Peyer's patch (tissue), 4 donors: ENCODE data around the gene PCNT. TPM values are rescaled to one million over a fixed set of nuclear protein-coding genes. Genes with fewer than 3 reads are reported as not detected.
A peak's percentile ranks its signal among the peaks of the same experiment; 100 is the strongest.

Source experiments
- DNase-seq, 3 donors: peaks; one replicate each; pipeline ENCODE4 v3.0.0-alpha.2; 2017 to 2019
- H3K27ac ChIP-seq, 4 donors: fragments of 200-600 bp; sonication (generic); one replicate each; pipeline ENCODE4 v1.5.1; 2016 to 2019
- H3K27me3 ChIP-seq, 2 donors: fragments of 200-600 bp; sonication (generic); one replicate each; pipeline ENCODE4 v1.5.1; 2019
- H3K36me3 ChIP-seq, 3 donors: fragments of 200-600 bp; sonication (generic); one replicate each; pipeline ENCODE4 v1.5.1; 2016 to 2019
- H3K4me1 ChIP-seq, 4 donors: fragments of 200-600 bp; sonication (generic); one replicate each; pipeline ENCODE4 v1.5.1; 2016 to 2019
- H3K4me3 ChIP-seq, 4 donors: fragments of 200-600 bp; sonication (generic); 1 replicate in 3 of 4; 2 replicates in 1 of 4; pipeline ENCODE4 v1.5.1; 2016 to 2019; ENCODE audit warnings: mild to moderate bottlenecking in 1 of 4
- H3K9me3 ChIP-seq, 4 donors: fragments of 200-600 bp; sonication (generic); one replicate each; pipeline ENCODE4 v1.5.1; 2016 to 2019; ENCODE audit warnings: mild to moderate bottlenecking in 1 of 4
- CTCF ChIP-seq, 6 experiments: fragments of 450-650 bp in 4 of 6; fragments of 200-600 bp in 2 of 6; sonication (generic) in 1 of 6; IDR thresholded peaks; one replicate each; pipeline ENCODE4 v1.5.1; 2017 to 2019; ENCODE audit warnings: antibody characterized with exemption in 6 of 6, mild to moderate bottlenecking in 3 of 6, moderate library complexity in 1 of 6
- POLR2A ChIP-seq, 2 donors: fragments of 450-650 bp; IDR thresholded peaks; one replicate each; pipeline ENCODE4 v1.5.1; 2017; ENCODE audit warnings: antibody characterized with exemption in 2 of 2, mild to moderate bottlenecking in 2 of 2, moderate library complexity in 2 of 2
- total RNA-seq, 4 donors: library from RNA; depleted of rRNA; stranded (reverse); fragments of >200 nt; gene quantifications; one replicate each; pipeline ENCODE4 v1.1.0, GENCODE V29; 2016

Gene PCNT
- total RNA-seq, 4 donors from 2014 or later, result 29.2 to 119 (median 59.5) TPM

DNA sequence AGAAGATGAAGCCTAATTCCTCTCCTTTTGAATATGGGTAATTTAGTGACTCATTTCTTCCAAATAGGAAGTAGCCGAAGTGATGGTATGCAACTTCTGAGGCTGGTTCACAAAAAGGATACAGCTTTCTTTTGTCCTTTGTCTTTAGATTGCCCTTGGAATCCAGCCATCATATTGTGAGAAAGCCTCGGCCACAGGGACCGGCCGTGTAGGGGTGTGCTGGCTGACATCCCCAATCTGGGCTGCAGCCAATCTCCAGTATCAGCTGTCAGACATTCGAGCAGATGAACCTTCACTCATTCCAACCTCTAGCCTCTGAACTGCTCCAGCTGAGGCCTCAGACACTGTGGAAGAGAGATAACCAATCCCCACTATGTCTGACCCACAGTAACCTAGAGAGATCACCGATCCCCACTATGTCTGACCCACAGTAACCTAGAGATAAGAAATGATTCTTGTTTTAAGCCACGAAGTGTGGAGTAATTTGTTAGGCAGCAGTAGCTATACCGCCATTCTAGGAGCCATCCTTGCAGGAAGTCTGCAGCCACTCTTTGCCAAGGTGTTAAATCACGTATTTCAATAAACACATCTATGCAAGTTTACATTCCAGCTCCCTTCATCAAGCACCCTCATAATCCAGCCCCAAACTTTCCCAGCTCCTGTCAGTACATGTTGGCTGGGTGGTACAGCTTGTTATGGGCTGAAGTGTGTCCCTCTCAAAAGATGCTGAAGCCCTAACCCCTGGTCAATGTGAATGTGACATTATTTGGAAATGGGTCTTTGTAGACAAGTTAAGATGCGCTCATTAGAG lies 131.8 kb downstream of the PCNT start:
- H3K36me3 ChIP-seq, result no peaks in the 10 kb centered on the region
- no peak for DNase-seq
- TF ChIP-seq POLR2A (IDR thresholded peaks at IDR 0.05), result no peak
- no peak for TF ChIP-seq CTCF (IDR thresholded peaks at IDR 0.05)
- H3K27ac ChIP-seq, result peak overlapping the region in 1 of 4 donors; percentile 8
- no peaks in the 10 kb centered on the region for H3K27me3 ChIP-seq
- no peaks in the 10 kb centered on the region for H3K9me3 ChIP-seq
- H3K4me1 ChIP-seq, result peaks cover 0 to 35% (median 6%) of the 10 kb centered on the region in 4 donors
- H3K4me3 ChIP-seq, result no peak overlapping the region

DNA sequence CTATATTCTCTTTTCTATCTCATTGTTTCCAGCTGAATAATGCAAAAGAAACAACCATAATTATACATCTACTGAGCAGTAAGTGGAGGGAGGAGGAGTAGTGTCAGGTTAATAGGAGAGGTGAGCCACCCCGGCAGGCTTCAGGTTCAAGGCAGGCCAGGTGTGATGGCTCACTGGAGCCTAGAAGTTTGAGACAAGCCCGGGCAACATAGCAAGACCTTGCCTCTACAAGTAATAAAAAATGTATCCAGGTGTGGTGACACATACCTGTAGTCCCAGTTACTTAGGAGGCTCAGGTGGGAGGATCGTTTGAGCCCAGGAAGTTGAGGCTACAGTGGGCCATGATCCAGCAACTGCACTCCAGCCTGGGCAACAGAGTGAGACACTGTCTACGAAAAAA lies 132.8 kb downstream of the PCNT start:
- TF ChIP-seq CTCF (IDR thresholded peaks at IDR 0.05), result no peak
- no peak for DNase-seq
- H3K4me3 ChIP-seq, result no peak overlapping the region
- no peaks in the 10 kb centered on the region for H3K27me3 ChIP-seq
- no peaks in the 10 kb centered on the region for H3K9me3 ChIP-seq
- H3K4me1 ChIP-seq, result peaks cover 0 to 38% (median 6%) of the 10 kb centered on the region in 4 donors
- no peaks in the 10 kb centered on the region for H3K36me3 ChIP-seq
- no peak overlapping the region for H3K27ac ChIP-seq

GRCh38 chr21:46457801-46458314 lies 133.9 kb downstream of the PCNT start:
- DNase-seq, result peak in 2 of 3 donors; percentile 25 to 63
- H3K4me1 ChIP-seq, result peaks cover 0 to 38% (median 6%) of the 10 kb centered on the region in 4 donors
- peak overlapping the region; percentile 99 to 100 (median 100) for H3K4me3 ChIP-seq

DNA sequence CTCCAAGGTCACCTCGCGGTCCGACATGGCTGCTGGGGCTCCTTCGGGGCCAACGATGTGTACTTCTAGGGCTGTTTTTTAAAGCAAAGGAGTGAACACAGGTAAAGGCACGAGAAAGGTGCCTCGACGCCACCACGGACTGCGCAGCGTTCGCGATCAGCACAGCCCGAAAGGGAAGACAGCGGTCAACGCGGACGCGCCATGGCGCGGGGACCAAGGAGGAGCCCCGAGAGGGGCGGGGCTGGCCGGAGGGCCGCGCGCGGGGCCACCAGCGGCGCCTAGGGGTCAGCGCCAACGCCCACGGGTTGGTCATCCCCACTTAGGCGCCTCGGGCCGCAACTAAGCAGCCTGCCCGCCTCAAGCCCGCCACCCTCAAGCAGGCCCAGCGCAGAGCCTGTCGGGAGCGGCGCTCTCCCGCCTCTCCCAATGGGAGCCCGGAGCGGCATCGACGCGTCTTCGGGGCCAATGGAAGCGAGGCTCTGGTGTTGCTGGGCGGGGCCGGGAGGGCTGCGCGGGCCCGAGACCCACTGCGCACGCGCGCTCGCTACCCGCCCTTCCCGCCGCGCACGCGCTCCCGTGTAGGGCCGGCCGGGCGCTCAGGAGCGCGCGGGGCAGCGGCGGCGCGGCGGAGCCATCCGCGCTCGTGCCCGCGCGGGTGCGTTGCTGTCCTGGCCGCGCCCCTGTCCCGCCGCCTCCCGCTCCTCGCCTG lies 134.5 kb downstream of the PCNT start, which contains the start of gene DIP2A:
DIP2A (plus strand) TSS at position 577 of the 709 bp plus-strand sequence. CDS start 241 bp downstream, outside the sequence.
- DNase-seq, result peak; percentile 89 to 97 (median 97)

More at GRCh38 chr21:46457801-46458314, 133.9 kb downstream of the PCNT start:
- TF ChIP-seq POLR2A (IDR thresholded peaks at IDR 0.05) (no peak), CTCF (IDR thresholded peaks at IDR 0.05) (no peak)
- no peaks in the 10 kb centered on the region for H3K9me3 ChIP-seq
- peaks cover 0 to 2% (median 0%) of the 10 kb centered on the region in 3 donors for H3K36me3 ChIP-seq
- peak overlapping the region; percentile 85 to 96 (median 91) for H3K27ac ChIP-seq
- no peaks in the 10 kb centered on the region for H3K27me3 ChIP-seq

More for the DNA sequence above, 134.5 kb downstream of the PCNT start, which contains the start of gene DIP2A:
- TF ChIP-seq CTCF (IDR thresholded peaks at IDR 0.05) (no peak), POLR2A (IDR thresholded peaks at IDR 0.05) (peak; percentile 81 to 90)
- Histone ChIP-seq H3K27me3 (no peaks in the 10 kb centered on the region), H3K9me3 (no peaks in the 10 kb centered on the region), H3K27ac (peak within 1 kb of the TSS; percentile 90 to 96 (median 92)), H3K4me3 (peak within 1 kb of the TSS; percentile 99 to 100 (median 100)), H3K36me3 (peaks cover 0 to 8% (median 0%) of the 10 kb centered on the region in 3 donors), H3K4me1 (peaks cover 0 to 38% (median 6%) of the 10 kb centered on the region in 4 donors)
